Measurements from ENCODE around the gene UBE2N.

Gene UBE2N

DNA sequence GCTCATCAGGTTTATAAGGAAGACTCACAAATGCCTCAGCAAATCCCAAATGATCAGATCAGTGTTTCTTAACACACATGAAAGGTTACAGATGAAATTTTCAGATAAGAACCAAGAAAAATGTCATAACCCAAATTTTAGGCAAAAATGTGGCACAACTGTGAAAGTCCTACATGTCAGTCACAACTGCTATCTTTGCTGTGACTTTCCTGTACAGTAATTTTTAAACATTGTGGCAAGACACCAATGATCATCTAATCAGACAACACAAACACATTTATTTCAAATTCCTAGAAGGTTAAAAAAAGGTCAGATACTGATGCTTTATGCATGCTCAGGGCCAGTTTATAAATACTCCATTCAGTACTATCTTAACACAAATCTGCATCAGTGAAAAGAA lies 32.9 kb downstream of the UBE2N start:
- TF ChIP-seq EZH2phosphoT487 (IDR thresholded peaks at IDR 0.05; ENCODE audit: low read length) (no peak), EZH2 (optimal IDR thresholded peaks at IDR 0.05; ENCODE audit: low read depth, low read length) (no peak)
- TF ChIP-seq, protein P1, sequence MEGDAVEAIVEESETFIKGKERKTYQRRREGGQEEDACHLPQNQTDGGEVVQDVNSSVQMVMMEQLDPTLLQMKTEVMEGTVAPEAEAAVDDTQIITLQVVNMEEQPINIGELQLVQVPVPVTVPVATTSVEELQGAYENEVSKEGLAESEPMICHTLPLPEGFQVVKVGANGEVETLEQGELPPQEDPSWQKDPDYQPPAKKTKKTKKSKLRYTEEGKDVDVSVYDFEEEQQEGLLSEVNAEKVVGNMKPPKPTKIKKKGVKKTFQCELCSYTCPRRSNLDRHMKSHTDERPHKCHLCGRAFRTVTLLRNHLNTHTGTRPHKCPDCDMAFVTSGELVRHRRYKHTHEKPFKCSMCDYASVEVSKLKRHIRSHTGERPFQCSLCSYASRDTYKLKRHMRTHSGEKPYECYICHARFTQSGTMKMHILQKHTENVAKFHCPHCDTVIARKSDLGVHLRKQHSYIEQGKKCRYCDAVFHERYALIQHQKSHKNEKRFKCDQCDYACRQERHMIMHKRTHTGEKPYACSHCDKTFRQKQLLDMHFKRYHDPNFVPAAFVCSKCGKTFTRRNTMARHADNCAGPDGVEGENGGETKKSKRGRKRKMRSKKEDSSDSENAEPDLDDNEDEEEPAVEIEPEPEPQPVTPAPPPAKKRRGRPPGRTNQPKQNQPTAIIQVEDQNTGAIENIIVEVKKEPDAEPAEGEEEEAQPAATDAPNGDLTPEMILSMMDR (IDR thresholded peaks at IDR 0.05; ENCODE audit: low read length) = no peak
- H4K20me1 ChIP-seq (ENCODE audit: insufficient read depth, low read length) = no peaks in the 10 kb centered on the region; the same call in 1 of the 2 replicates
- H3F3A ChIP-seq (ENCODE audit: insufficient read depth, low read length) = 0 out of 2 replicates have a peak, but pooled peaks cover 5% of the 10 kb centered on the region

DNA sequence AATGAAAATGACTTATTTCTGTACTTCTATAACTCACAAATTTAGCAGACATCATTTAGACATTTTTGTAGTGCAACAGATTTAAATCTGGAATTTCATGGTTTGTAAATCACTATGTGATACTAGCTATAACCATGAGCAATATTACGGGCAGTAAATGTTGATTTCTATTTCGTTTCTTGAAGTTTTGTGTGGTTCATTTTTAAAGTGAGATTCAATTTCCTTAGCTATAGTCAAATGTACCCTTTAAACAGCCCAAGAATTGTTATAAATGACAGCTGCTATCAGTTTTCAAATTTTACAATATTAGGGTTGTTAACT lies 33.8 kb downstream of the UBE2N start:
- Histone ChIP-seq H3K4me3 (ENCODE audit: low read length) (no peak overlapping the region), H3K4me2 (ENCODE audit: low read depth, low read length) (no peak overlapping the region), H3K4me1 (ENCODE audit: low read length) (peaks cover 8% of the 10 kb centered on the region), H3K9me3 (replicated peaks; ENCODE audit: insufficient read depth, low read length) (no peaks in the 10 kb centered on the region), H3K27me3 (replicated peaks; ENCODE audit: insufficient read depth, low read length) (no peaks in the 10 kb centered on the region), H3K9me2 (replicated peaks; ENCODE audit: insufficient read depth, low read length) (no peaks in the 10 kb centered on the region), H3K9ac (ENCODE audit: low read length) (no peak overlapping the region), H3K36me3 (replicated peaks; ENCODE audit: insufficient read depth, low read length) (no peaks in the 10 kb centered on the region), H3K79me2 (ENCODE audit: low read length) (peaks cover 46% of the 10 kb centered on the region), H3F3A (ENCODE audit: insufficient read depth, low read length) (0 out of 2 replicates have a peak, but pooled peaks cover 5% of the 10 kb centered on the region), H2AFZ (ENCODE audit: low read length) (no peak overlapping the region), H4K20me1 (ENCODE audit: insufficient read depth, low read length) (no peaks in the 10 kb centered on the region; the same call in 1 of the 2 replicates), H3K27ac (ENCODE audit: low read length) (no peak overlapping the region)
- no peak for TF ChIP-seq EZH2 (optimal IDR thresholded peaks at IDR 0.05; ENCODE audit: low read depth, low read length)
- TF ChIP-seq, protein P1 (IDR thresholded peaks at IDR 0.05; ENCODE audit: low read length) = no peak
- DNase-seq = no peak

More for the DNA sequence above, 32.9 kb downstream of the UBE2N start:
- Histone ChIP-seq H3K27me3 (replicated peaks; ENCODE audit: insufficient read depth, low read length) (no peaks in the 10 kb centered on the region), H3K4me1 (ENCODE audit: low read length) (peaks cover 8% of the 10 kb centered on the region), H3K27ac (ENCODE audit: low read length) (no peak overlapping the region), H3K9me2 (replicated peaks; ENCODE audit: insufficient read depth, low read length) (no peaks in the 10 kb centered on the region), H3K79me2 (ENCODE audit: low read length) (peaks cover 55% of the 10 kb centered on the region), H2AFZ (ENCODE audit: low read length) (no peak overlapping the region), H3K4me2 (ENCODE audit: low read depth, low read length) (no peak overlapping the region), H3K9ac (ENCODE audit: low read length) (no peak overlapping the region), H3K4me3 (ENCODE audit: low read length) (no peak overlapping the region), H3K36me3 (replicated peaks; ENCODE audit: insufficient read depth, low read length) (no peaks in the 10 kb centered on the region), H3K9me3 (replicated peaks; ENCODE audit: insufficient read depth, low read length) (no peaks in the 10 kb centered on the region)
- no peak for DNase-seq

DNA sequence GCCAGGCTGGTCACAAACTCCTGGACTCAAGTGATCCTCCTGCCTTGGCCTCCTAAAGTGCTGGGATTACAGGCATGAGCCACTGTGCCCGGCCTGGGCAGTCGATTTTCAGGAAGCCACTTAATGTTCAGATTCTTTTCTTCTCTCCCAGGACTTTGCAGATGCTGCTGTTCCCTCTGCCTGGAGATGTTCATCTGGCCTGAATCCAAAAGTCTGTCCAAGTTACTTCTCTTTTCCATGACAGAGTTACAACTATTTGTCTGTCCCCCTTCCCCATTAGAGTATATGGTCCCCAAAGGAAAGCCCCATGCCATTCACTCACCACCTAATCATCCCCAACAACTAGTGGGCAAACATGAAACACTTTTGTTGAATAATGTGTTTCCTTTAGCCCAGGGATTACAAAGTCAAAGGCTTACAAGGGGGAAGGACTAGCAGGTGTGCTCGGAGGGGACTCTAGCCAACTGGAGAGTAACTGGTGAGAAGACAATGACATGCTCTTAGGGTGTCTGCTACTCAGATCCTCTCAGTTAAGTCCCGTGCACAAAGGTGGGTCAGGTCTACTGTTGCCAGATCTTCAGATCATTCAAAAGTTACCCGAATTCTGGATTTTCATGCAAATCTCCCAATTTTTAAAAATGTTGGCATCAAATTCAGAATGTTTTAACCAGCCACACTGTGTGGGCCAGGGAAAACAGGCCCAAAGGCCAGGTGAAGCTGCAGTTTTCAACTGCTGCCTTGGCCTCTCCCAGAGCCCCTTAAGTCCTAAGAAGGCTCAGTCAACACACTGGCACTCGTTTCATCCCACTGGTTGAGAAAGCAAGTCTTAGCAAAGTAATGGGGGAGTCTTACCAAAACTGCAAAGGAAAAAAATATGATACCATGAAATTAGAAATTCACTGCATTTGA lies 34.4 kb downstream of the UBE2N start:
- H3K4me3 ChIP-seq (ENCODE audit: low read length) = no peak overlapping the region
- no peak overlapping the region for H3K4me2 ChIP-seq (ENCODE audit: low read depth, low read length)
- H3K4me1 ChIP-seq (ENCODE audit: low read length) = peaks cover 8% of the 10 kb centered on the region
- no peaks in the 10 kb centered on the region for H3K36me3 ChIP-seq (replicated peaks; ENCODE audit: insufficient read depth, low read length)
- H3K27me3 ChIP-seq (replicated peaks; ENCODE audit: insufficient read depth, low read length) = no peaks in the 10 kb centered on the region
- no peak overlapping the region for H3K27ac ChIP-seq (ENCODE audit: low read length)
- 0 out of 2 replicates have a peak, but pooled peaks cover 5% of the 10 kb centered on the region for H3F3A ChIP-seq (ENCODE audit: insufficient read depth, low read length)
- no peaks in the 10 kb centered on the region for H3K9me2 ChIP-seq (replicated peaks; ENCODE audit: insufficient read depth, low read length)
- H3K9me3 ChIP-seq (replicated peaks; ENCODE audit: insufficient read depth, low read length) = no peaks in the 10 kb centered on the region
- H4K20me1 ChIP-seq (ENCODE audit: insufficient read depth, low read length) = no peaks in the 10 kb centered on the region; the same call in 1 of the 2 replicates
- no peak overlapping the region for H2AFZ ChIP-seq (ENCODE audit: low read length)
- peaks cover 40% of the 10 kb centered on the region for H3K79me2 ChIP-seq (ENCODE audit: low read length)
- no peak for DNase-seq
- no peak for TF ChIP-seq EZH2 (optimal IDR thresholded peaks at IDR 0.05; ENCODE audit: low read depth, low read length)
- TF ChIP-seq, protein P1 (IDR thresholded peaks at IDR 0.05; ENCODE audit: low read length) = no peak
- TF ChIP-seq EZH2phosphoT487 (IDR thresholded peaks at IDR 0.05; ENCODE audit: low read length) = no peak
- no peak overlapping the region for H3K9ac ChIP-seq (ENCODE audit: low read length)
